ENCODE measurements around the gene COL5A1.

DNA sequence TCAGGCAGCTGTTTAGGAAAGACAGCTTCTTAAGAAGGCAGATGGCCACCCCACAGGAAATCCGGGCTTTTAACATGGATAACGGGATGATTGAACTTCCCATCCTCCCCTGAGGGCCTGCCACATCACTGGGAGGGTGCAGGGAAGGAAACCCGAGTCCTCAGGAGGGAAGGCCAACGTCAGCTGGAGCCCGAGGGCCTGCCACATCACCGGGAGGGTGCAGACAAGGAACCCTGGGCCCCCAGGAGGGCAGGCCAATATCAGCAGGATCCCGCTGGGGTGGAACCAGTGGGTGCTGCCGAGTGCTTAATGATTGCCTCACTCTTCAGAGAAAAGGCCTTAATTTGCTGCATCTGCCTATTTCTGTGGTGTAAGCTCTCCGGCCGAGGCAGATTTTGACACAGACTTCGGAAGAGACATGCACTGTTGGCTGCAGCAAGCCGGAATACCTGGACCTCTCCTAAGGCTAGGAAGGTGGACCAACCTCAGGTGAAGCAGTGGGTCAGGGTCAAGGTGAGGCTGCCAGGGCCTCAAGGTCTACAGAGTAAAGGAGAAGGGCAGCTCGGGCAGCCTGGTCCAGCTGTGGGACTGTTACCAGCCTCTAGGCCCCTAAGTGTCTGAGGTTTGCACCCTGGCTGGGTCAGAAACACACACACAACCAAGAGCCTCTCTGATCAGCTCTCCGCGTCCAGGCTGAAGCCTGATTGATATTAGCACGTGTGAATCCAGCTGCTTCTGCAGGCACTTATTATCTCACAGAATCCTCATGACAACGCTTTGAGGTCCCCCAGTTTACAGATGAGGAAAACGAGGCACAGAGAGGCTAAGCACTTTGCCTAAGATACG lies 14.8 kb upstream of the COL5A1 start:
- no peak for TF ChIP-seq CTCF (conservative IDR thresholded peaks at IDR 0.05; ENCODE audit: low read depth in 2 of 2)
- TF ChIP-seq EZH2 (IDR thresholded peaks at IDR 0.05; ENCODE audit: low read depth, unreplicated experiment), result no peak
- no peak for TF ChIP-seq POLR2AphosphoS5 (IDR thresholded peaks at IDR 0.05; ENCODE audit: low read depth)
- no peak for TF ChIP-seq EZH2phosphoT487 (IDR thresholded peaks at IDR 0.05; ENCODE audit: unreplicated experiment)

Data from GM23338 (cell line).